CD4-positive, alpha-beta T cell (primary cell): ENCODE results near the gene AGXT. TPM values are rescaled to one million over a fixed set of nuclear protein-coding genes. Genes with fewer than 3 reads are reported as not detected.

Experiments
- ATAC-seq: fragments of 200-7000 bp; cut with Tn5 transposase; one replicate; pipeline ENCODE4 v1.10.0; 2022; ENCODE audit warnings: mild to moderate bottlenecking; ENCODE audit not compliant: poor library complexity
- CTCF ChIA-PET: fragments of 350-600 bp; sonication (Branson Sonifier 250); formaldehyde crosslinking; loops from one replicate; lab custom pipeline; 2021; ENCODE audit warnings: antibody characterized with exemption, inconsistent platforms; lab: Charles Lee
- POLR2A ChIA-PET: fragments of 350-600 bp; sonication (Branson Sonifier 250); formaldehyde crosslinking; loops from one replicate; lab custom pipeline; 2021; ENCODE audit warnings: antibody characterized with exemption, inconsistent platforms; lab: Charles Lee
- DNase-seq, 14 experiments: peaks; one replicate each; pipeline ENCODE4 v3.0.0-alpha.2; 2013 to 2020; ENCODE audit warnings: mixed read lengths in 2 of 14
- H3K27ac ChIP-seq, 2 donors: one replicate each; pipeline versions ENCODE4 v1.5.1 to v1.7.0; 2013; ENCODE audit warnings: low read length in 2 of 2, low read depth in 1 of 2, mild to moderate bottlenecking in 1 of 2
- H3K27me3 ChIP-seq, 2 experiments: 1 replicate in 1 of 2; 2 replicates in 1 of 2; pipeline versions ENCODE4 v1.6.1 to v1.7.0; 2013; ENCODE audit warnings: low read length in 2 of 2, control low read depth in 1 of 2, mild to moderate bottlenecking in 1 of 2, moderate library complexity in 1 of 2; ENCODE audit not compliant: insufficient read depth in 2 of 2, control insufficient read depth in 1 of 2
- H3K36me3 ChIP-seq: one replicate; pipeline ENCODE4 v1.6.1; 2013; ENCODE audit warnings: low read length, control low read depth; ENCODE audit not compliant: insufficient read depth
- H3K4me1 ChIP-seq: one replicate; pipeline ENCODE4 v1.6.1; 2013; ENCODE audit warnings: low read length, control low read depth; ENCODE audit not compliant: insufficient read depth
- H3K4me3 ChIP-seq: one replicate; pipeline ENCODE4 v1.5.1; 2013; ENCODE audit warnings: mild to moderate bottlenecking, low read length, moderate library complexity
- H3K9me3 ChIP-seq, 2 experiments: 1 replicate in 1 of 2; 2 replicates in 1 of 2; pipeline versions ENCODE4 v1.6.1 to v1.7.0; 2013; ENCODE audit warnings: low read length in 2 of 2, mild to moderate bottlenecking in 2 of 2, control low read depth in 1 of 2, moderate library complexity in 1 of 2; ENCODE audit not compliant: control insufficient read depth in 1 of 2, insufficient read depth in 1 of 2
- H3K27ac Mint-ChIP-seq: one replicate; pipeline ENCODE4 v1.8.0; 2020; ENCODE audit warnings: mixed read lengths
- H3K27me3 Mint-ChIP-seq: one replicate; pipeline ENCODE4 v1.8.0; 2021; ENCODE audit warnings: mixed read lengths
- H3K36me3 Mint-ChIP-seq: one replicate; pipeline ENCODE4 v1.8.0; 2021; ENCODE audit warnings: low read depth, mixed read lengths
- H3K4me1 Mint-ChIP-seq: one replicate; pipeline ENCODE4 v1.8.0; 2021; ENCODE audit warnings: low read depth, mixed read lengths
- H3K4me3 Mint-ChIP-seq: one replicate; pipeline ENCODE4 v1.8.0; 2020; ENCODE audit warnings: mild to moderate bottlenecking, mixed read lengths
- H3K9me3 Mint-ChIP-seq: one replicate; pipeline ENCODE4 v1.8.0; 2020; ENCODE audit warnings: mixed read lengths
- intact Hi-C, 2 experiments: fragments of 100-400 bp; cut with DNase I in 1 of 2; cut with micrococcal nuclease in 1 of 2; formaldehyde crosslinking; loops; one replicate each; pipeline versions ENCODE4 v1.15.1 to v1.9.0; 2023 to 2025; cut with DNase I, micrococcal nuclease
- total RNA-seq, 174 experiments: library from RNA in 2 of 174; stranded (reverse) in 2 of 174; gene quantifications; one replicate each; pipeline ENCODE4 v1.2.3 and lab custom pipeline; 2021 to 2026
- TF ChIP-seq, protein P1 (sequence below): fragments of 200-600 bp; IDR thresholded peaks from one replicate; pipeline ENCODE4 v1.8.0; 2022; ENCODE audit warnings: antibody characterized with exemption, mild to moderate bottlenecking

Gene AGXT
- total RNA-seq, 2 experiments from 2014 or later: not detected

DNA sequence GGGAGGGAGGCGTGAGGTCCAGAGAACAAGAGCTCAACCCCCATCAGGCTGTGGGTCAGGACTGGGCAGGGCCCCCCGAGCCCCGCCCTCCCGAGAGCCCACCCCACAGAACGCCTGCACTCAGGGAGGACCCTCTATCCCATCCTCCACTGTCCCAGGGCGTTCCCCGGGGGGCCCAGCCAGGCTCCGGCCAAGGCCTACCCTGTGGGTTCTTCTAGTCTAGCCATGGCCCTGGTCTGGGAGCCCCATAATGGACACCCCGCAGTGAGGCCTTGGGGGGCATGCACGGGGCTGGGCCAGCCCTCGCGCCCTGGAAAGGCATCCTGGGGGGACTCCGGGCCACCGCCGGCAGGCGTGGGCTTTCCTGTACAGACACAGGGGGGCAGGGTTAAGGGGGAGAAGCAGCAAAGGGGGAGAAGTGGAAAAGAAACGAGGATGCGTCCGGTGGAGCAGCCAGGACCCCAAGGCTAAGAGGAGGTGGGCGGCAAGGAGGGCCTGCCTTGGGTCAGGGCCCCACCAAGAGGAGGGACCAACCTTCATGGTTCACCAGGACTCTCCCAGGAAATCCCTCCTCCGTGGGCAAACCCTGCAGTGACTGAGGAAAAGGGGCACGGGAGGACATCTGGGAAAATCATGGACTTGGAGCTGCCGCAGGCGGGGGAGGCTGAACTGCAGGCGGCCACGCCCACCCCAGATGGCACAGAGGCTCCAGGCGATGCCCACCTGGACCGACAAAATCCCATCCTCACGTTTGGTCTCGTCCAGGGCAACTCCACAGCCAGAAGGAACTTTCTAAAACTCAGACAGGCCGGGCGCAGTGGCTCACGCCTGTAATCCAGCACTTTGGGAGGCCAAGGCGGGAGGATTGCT, 34.8 kb downstream of the AGXT start:
- H3K27me3 ChIP-seq: no peaks in the 10 kb centered on the region
- TF ChIP-seq, protein P1, sequence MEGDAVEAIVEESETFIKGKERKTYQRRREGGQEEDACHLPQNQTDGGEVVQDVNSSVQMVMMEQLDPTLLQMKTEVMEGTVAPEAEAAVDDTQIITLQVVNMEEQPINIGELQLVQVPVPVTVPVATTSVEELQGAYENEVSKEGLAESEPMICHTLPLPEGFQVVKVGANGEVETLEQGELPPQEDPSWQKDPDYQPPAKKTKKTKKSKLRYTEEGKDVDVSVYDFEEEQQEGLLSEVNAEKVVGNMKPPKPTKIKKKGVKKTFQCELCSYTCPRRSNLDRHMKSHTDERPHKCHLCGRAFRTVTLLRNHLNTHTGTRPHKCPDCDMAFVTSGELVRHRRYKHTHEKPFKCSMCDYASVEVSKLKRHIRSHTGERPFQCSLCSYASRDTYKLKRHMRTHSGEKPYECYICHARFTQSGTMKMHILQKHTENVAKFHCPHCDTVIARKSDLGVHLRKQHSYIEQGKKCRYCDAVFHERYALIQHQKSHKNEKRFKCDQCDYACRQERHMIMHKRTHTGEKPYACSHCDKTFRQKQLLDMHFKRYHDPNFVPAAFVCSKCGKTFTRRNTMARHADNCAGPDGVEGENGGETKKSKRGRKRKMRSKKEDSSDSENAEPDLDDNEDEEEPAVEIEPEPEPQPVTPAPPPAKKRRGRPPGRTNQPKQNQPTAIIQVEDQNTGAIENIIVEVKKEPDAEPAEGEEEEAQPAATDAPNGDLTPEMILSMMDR: no peak

DNA sequence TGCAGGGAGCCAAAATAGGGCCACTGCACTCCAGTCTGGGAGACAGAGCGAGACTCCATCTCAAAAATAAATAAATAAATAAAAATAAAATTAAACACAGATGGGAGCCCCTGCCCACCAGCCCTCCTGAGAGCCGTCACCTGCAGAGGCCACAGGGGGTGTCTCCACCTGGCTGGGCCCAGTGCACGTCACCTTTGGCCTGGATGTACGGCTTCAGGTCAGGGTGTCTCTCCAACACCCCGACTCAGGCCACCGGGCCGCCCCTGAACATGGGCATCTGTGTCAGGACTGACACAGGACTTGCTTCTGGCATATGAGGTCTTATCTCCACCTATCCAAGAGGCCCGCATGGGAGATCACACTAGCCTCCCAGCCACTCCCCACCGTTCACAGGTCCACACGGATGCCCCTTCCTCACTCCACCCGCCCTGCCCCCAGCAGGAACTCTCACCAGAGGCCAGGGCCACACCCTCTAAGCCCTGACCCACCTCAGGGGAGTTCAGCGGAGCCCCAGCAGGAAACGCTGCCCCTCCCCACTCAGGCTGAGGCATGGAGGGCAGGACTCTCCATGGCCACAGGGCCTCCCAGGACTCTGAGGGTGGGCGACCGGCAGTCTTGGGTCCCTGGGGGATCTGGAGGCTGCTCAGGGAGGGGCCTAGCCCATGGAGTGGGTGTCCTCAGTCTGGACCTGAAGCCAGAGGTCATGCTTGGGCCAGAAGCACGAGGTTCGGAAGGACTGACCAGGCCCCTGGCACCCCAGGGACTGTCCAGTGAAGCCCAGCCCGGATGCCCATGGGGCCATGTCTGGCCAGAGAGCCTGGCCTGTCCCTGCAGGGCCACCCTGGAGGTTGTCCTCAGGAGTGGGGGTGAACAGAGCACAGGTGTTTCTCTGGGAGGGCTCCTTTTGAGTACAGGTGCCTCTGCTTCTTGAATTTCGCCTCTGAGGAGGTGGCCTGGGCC, 35.9 kb downstream of the AGXT start:
- Histone ChIP-seq H3K4me3 (no peak overlapping the region), H3K27me3 (no peaks in the 10 kb centered on the region), H3K36me3 (no peaks in the 10 kb centered on the region), H3K9me3 (peaks cover 0 to 5% of the 10 kb centered on the region in 2 experiments), H3K4me1 (no peaks in the 10 kb centered on the region), H3K27ac (no peak overlapping the region)
- TF ChIP-seq, protein P1: no peak
- no peaks in the 10 kb centered on the region for H3K4me1 Mint-ChIP-seq
- H3K27ac Mint-ChIP-seq: no peak overlapping the region
- ATAC-seq (no peak), DNase-seq (no peak)
- POLR2A ChIA-PET: no interaction called here
- CTCF ChIA-PET: no interaction called here
- no peaks in the 10 kb centered on the region for H3K27me3 Mint-ChIP-seq
- no peaks in the 10 kb centered on the region for H3K9me3 Mint-ChIP-seq
- intact Hi-C loops: no loop called here
- no peaks in the 10 kb centered on the region for H3K36me3 Mint-ChIP-seq
- H3K4me3 Mint-ChIP-seq: no peak overlapping the region

More for the DNA sequence above, 34.8 kb downstream of the AGXT start:
- POLR2A ChIA-PET: no interaction called here
- H3K4me3 Mint-ChIP-seq: no peak overlapping the region
- intact Hi-C loops: no loop called here
- Histone ChIP-seq H3K27ac (no peak overlapping the region), H3K36me3 (no peaks in the 10 kb centered on the region), H3K4me3 (no peak overlapping the region), H3K4me1 (no peaks in the 10 kb centered on the region), H3K9me3 (peaks cover 0 to 5% of the 10 kb centered on the region in 2 experiments)
- H3K4me1 Mint-ChIP-seq: no peaks in the 10 kb centered on the region
- CTCF ChIA-PET: no interaction called here
- no peak overlapping the region for H3K27ac Mint-ChIP-seq
- no peak for ATAC-seq
- no peaks in the 10 kb centered on the region for H3K27me3 Mint-ChIP-seq
- H3K36me3 Mint-ChIP-seq: no peaks in the 10 kb centered on the region
- H3K9me3 Mint-ChIP-seq: no peaks in the 10 kb centered on the region
- no peak for DNase-seq

DNA sequence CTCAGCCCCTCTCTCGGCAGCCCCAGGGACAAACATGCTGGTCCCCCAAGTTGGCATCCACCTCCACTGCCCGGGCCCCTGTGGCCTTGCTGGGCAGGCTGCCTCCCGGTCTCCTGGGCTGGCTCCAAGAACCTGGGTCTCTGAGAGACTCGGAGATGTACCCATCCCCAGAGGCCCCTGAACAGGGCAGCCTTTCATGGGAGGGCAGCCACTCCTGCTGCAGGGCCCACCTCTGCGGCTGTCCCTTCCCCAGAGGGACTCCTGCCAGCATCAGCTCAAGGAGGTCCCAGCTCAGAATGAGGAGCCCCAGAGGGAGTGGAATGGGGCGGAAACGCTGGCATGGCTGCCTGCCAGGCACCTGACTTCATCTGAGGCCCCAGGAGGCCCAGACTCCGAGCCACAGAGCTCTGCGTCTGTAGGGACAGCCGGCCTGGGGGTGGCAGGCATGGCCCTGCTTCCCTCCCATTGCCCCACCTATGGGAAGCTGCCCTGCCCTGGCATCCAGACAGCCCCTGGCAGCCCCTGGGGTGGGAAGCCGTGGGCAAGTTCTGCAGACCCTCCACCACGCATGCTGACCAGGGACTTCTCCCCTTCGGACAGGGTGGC, 36.7 kb downstream of the AGXT start:
- CTCF ChIA-PET: no interaction called here
- POLR2A ChIA-PET: no interaction called here
- DNase-seq: no peak

More for the DNA sequence above, 36.7 kb downstream of the AGXT start:
- no peaks in the 10 kb centered on the region for H3K27me3 ChIP-seq
- ATAC-seq: no peak
- Mint-ChIP-seq H3K9me3 (no peaks in the 10 kb centered on the region), H3K4me3 (no peak overlapping the region), H3K27me3 (peaks cover 1% of the 10 kb centered on the region), H3K27ac (no peak overlapping the region), H3K36me3 (no peaks in the 10 kb centered on the region), H3K4me1 (no peaks in the 10 kb centered on the region)
- H3K4me3 ChIP-seq: no peak overlapping the region
- H3K36me3 ChIP-seq: no peaks in the 10 kb centered on the region
- H3K27ac ChIP-seq: no peak overlapping the region
- intact Hi-C loops: no loop called here
- H3K9me3 ChIP-seq: peaks cover 0 to 5% of the 10 kb centered on the region in 2 experiments
- TF ChIP-seq, protein P1: no peak
- no peaks in the 10 kb centered on the region for H3K4me1 ChIP-seq
